ENCODE measurements around the gene TMEM259. TPM values are rescaled to one million over a fixed set of nuclear protein-coding genes. Genes with fewer than 3 reads are reported as not detected.
"Not testable (repeated sequence)": the region's sequence is repeated elsewhere in the genome, so short reads cannot be mapped to it uniquely, and the experiment has no call there.

TMEM259 gene
- total RNA-seq, 2 experiments from 2014 or later = 107 to 109 TPM

- no peak for DNase-seq
- peaks cover 40% of the 10 kb centered on the region for H3K36me3 Mint-ChIP-seq
- POLR2A ChIA-PET = no interaction called here
- H3K4me1 Mint-ChIP-seq (ENCODE audit: low read depth) = peaks cover 39% of the 10 kb centered on the region
- no peaks in the 10 kb centered on the region for H3K9me3 Mint-ChIP-seq
- H3K27ac Mint-ChIP-seq = no peak overlapping the region
- intact Hi-C loops (cut with micrococcal nuclease) = no loop called here
- H3K27me3 Mint-ChIP-seq = no peaks in the 10 kb centered on the region
- CTCF ChIA-PET = interaction anchor here (0.7 to 1.6 kb wide), 4 partner anchors 7 to 73 kb away, joined by 4 to 7 read pairs (median 6); partner anchors contain the start of gene ARHGAP45
- H3K4me3 Mint-ChIP-seq = no peak overlapping the region
Observed at GRCh38 chr19:1035998-1036621, 15.2 kb upstream of the TMEM259 start.

GRCh38 chr19:1032264-1032867 lies 11.4 kb upstream of the TMEM259 start:
- ChIA-PET CTCF (interaction anchor here (1.1 kb wide), 1 partner anchor 212 kb away, joined by 3 read pairs; no protein-coding TSS in a partner anchor), POLR2A (interaction anchor here (0.7 kb wide), 1 partner anchor 42 kb away, joined by 3 read pairs; no protein-coding TSS in a partner anchor)
- Mint-ChIP-seq H3K4me1 (ENCODE audit: low read depth) (peaks cover 27% of the 10 kb centered on the region), H3K27me3 (no peaks in the 10 kb centered on the region), H3K4me3 (no peak overlapping the region), H3K36me3 (peaks cover 37% of the 10 kb centered on the region), H3K9me3 (no peaks in the 10 kb centered on the region), H3K27ac (no peak overlapping the region)
- intact Hi-C loops (cut with micrococcal nuclease) = no loop called here
- no peak for DNase-seq

GRCh38 chr19:1028062-1028926 lies 7.4 kb upstream of the TMEM259 start:
- POLR2A ChIA-PET = interaction anchor here (0.7 to 5.4 kb wide), 8 partner anchors 10 to 105 kb away, joined by 3 to 23 read pairs (median 4); partner anchors contain the start of gene ABCA7
- Mint-ChIP-seq H3K36me3 (peaks cover 23% of the 10 kb centered on the region), H3K4me3 (peak overlapping the region; percentile 92), H3K4me1 (ENCODE audit: low read depth) (peaks cover 27% of the 10 kb centered on the region), H3K27me3 (no peaks in the 10 kb centered on the region), H3K27ac (peak overlapping the region; percentile 81), H3K9me3 (no peaks in the 10 kb centered on the region)
- CTCF ChIA-PET = interaction anchor here (0.8 to 2.1 kb wide), 5 partner anchors 8 to 238 kb away, joined by 3 to 7 read pairs (median 4); no protein-coding TSS in a partner anchor
- peak; percentile 74 for DNase-seq
- intact Hi-C loops (cut with micrococcal nuclease) = no loop called here

- intact Hi-C loops (cut with micrococcal nuclease) = no loop called here
- H3K27ac Mint-ChIP-seq = peak overlapping the region; percentile 86
- no peak for DNase-seq
- H3K36me3 Mint-ChIP-seq = peaks cover 20% of the 10 kb centered on the region
- H3K9me3 Mint-ChIP-seq = no peaks in the 10 kb centered on the region
- ChIA-PET CTCF (interaction anchor here (0.8 to 2.1 kb wide), 4 partner anchors 9 to 239 kb away, joined by 3 to 8 read pairs (median 7); partner anchors contain the start of gene ARHGAP45), POLR2A (interaction anchor here (0.8 to 5.4 kb wide), 9 partner anchors 11 to 106 kb away, joined by 3 to 23 read pairs (median 4); partner anchors contain the start of genes ABCA7 and ARHGAP45)
- H3K27me3 Mint-ChIP-seq = no peaks in the 10 kb centered on the region
- H3K4me3 Mint-ChIP-seq = peak overlapping the region; percentile 92
- H3K4me1 Mint-ChIP-seq (ENCODE audit: low read depth) = peaks cover 25% of the 10 kb centered on the region
Observed at GRCh38 chr19:1027650-1028061, 6.7 kb upstream of the TMEM259 start.

- CTCF ChIA-PET = interaction anchor here (0.8 to 2.1 kb wide), 4 partner anchors 37 to 239 kb away, joined by 3 to 8 read pairs (median 4); partner anchors contain the start of gene ARHGAP45
- peak; percentile 44 for DNase-seq
- Mint-ChIP-seq H3K27ac (peak overlapping the region; percentile 86), H3K4me1 (ENCODE audit: low read depth) (peaks cover 25% of the 10 kb centered on the region), H3K36me3 (peaks cover 13% of the 10 kb centered on the region), H3K9me3 (no peaks in the 10 kb centered on the region), H3K4me3 (peak overlapping the region; percentile 92), H3K27me3 (no peaks in the 10 kb centered on the region)
- POLR2A ChIA-PET = interaction anchor here (0.6 to 5.4 kb wide), 7 partner anchors 12 to 107 kb away, joined by 3 to 23 read pairs (median 3); partner anchors contain the start of genes ABCA7 and ARHGAP45
- intact Hi-C loops (cut with micrococcal nuclease) = no loop called here
Observed at GRCh38 chr19:1026783-1027649, 6.1 kb upstream of the TMEM259 start.

GRCh38 chr19:1025960-1026782 lies 5.2 kb upstream of the TMEM259 start, which contains the start of gene CNN2:
CNN2 (plus strand) TSS chr19:1026608; CDS start chr19:1026662, 54 bp downstream.
- peak; percentile 79 for DNase-seq
- intact Hi-C loops (cut with micrococcal nuclease) = no loop called here
- peaks cover 32% of the 10 kb centered on the region for H3K4me1 Mint-ChIP-seq (ENCODE audit: low read depth)
- H3K4me3 Mint-ChIP-seq = peak within 1 kb of the TSS; percentile 92
- H3K9me3 Mint-ChIP-seq = no peaks in the 10 kb centered on the region
- peaks cover 2% of the 10 kb centered on the region for H3K27me3 Mint-ChIP-seq
- H3K27ac Mint-ChIP-seq = peak within 1 kb of the TSS; percentile 86
- H3K36me3 Mint-ChIP-seq = peaks cover 14% of the 10 kb centered on the region
- POLR2A ChIA-PET = interaction anchor here (0.6 to 5.4 kb wide), 4 partner anchors 12 to 243 kb away, joined by 3 to 23 read pairs (median 5); partner anchors contain the start of genes ABCA7, ARHGAP45 and CIRBP
- CTCF ChIA-PET = interaction anchor here (0.9 to 2.1 kb wide), 4 partner anchors 12 to 218 kb away, joined by 3 to 8 read pairs (median 4); partner anchors contain the start of gene ARHGAP45

- H3K27me3 Mint-ChIP-seq; intact Hi-C loops (cut with micrococcal nuclease); H3K4me3 Mint-ChIP-seq; H3K9me3 Mint-ChIP-seq; POLR2A ChIA-PET: not testable (repeated sequence)
- peak overlapping the region; percentile 47 for H3K27ac Mint-ChIP-seq
- peak; percentile 70 for DNase-seq
- peaks cover 12% of the 10 kb centered on the region for H3K36me3 Mint-ChIP-seq
- peaks cover 23% of the 10 kb centered on the region for H3K4me1 Mint-ChIP-seq (ENCODE audit: low read depth)
- CTCF ChIA-PET = interaction anchor here (0.6 kb wide), 1 partner anchor 24 kb away, joined by 3 read pairs; no protein-coding TSS in a partner anchor
Observed at GRCh38 chr19:1025080-1025479, 4.2 kb upstream of the TMEM259 start.

GRCh38 chr19:1023883-1024188 lies 2.9 kb upstream of the TMEM259 start:
- H3K9me3 Mint-ChIP-seq, CTCF ChIA-PET: not testable (repeated sequence)
- intact Hi-C loops (cut with micrococcal nuclease) = loop anchor here (5.0 kb wide), 1 partner anchor 218 kb away; the partner anchor contains the start of gene ATP5F1D

GRCh38 chr19:1019980-1020867 lies 699 bp downstream of the TMEM259 start:
- DNase-seq = peak; percentile 38
- ChIA-PET CTCF (interaction anchor here (1.2 to 1.4 kb wide), 3 partner anchors 36 to 246 kb away, joined by 5 read pairs; partner anchors contain the start of gene WDR18), POLR2A (interaction anchor here (0.6 to 1.6 kb wide), 5 partner anchors 19 to 83 kb away, joined by 3 to 8 read pairs (median 5); partner anchors contain the start of genes ABCA7 and WDR18)

More at GRCh38 chr19:1023883-1024188, 2.9 kb upstream of the TMEM259 start:
- POLR2A ChIA-PET, H3K27me3 Mint-ChIP-seq, H3K27ac Mint-ChIP-seq, DNase-seq: not testable (repeated sequence)
- Mint-ChIP-seq H3K4me1 (ENCODE audit: low read depth) (peaks cover 24% of the 10 kb centered on the region), H3K4me3 (peak overlapping the region; percentile 26), H3K36me3 (peaks cover 11% of the 10 kb centered on the region)

More at GRCh38 chr19:1019980-1020867, 699 bp downstream of the TMEM259 start:
- H3K4me1 Mint-ChIP-seq (ENCODE audit: low read depth) = peaks cover 46% of the 10 kb centered on the region
- peaks cover 9% of the 10 kb centered on the region for H3K36me3 Mint-ChIP-seq
- peaks cover 3% of the 10 kb centered on the region for H3K27me3 Mint-ChIP-seq
- H3K4me3 Mint-ChIP-seq = peak overlapping the region; percentile 95
- intact Hi-C loops (cut with micrococcal nuclease) = loop anchor here (2.0 to 5.0 kb wide), 4 partner anchors 19 to 222 kb away; partner anchors contain the start of genes ABCA7, ATP5F1D and GRIN3B
- no peaks in the 10 kb centered on the region for H3K9me3 Mint-ChIP-seq
- H3K27ac Mint-ChIP-seq = peak overlapping the region; percentile 86
